KMS-11 (cell line): ENCODE results near the gene PROX2.

Source experiments
- H2AFZ ChIP-seq: fragments of 200-600 bp; sonication (generic); 2 replicates; pipeline ENCODE4 v1.6.1; 2016; ENCODE audit warnings: antibody characterized with exemption, mixed run types, low read depth
- H3K27ac ChIP-seq: fragments of 200-600 bp; sonication (generic); 2 replicates; pipeline ENCODE4 v1.6.1; 2016; ENCODE audit warnings: mild to moderate bottlenecking, mixed run types
- H3K27me3 ChIP-seq: fragments of 200-600 bp; sonication (generic); 2 replicates; pipeline ENCODE4 v1.6.1; 2017; ENCODE audit warnings: mild to moderate bottlenecking, low read depth, mixed run types, moderate library complexity; ENCODE audit not compliant: insufficient read depth
- H3K36me3 ChIP-seq: fragments of 200-600 bp; sonication (generic); 2 replicates; pipeline ENCODE4 v1.6.1; 2017; ENCODE audit warnings: mild to moderate bottlenecking, mixed run types; ENCODE audit not compliant: insufficient read depth
- H3K4me1 ChIP-seq: fragments of 200-600 bp; sonication (generic); 2 replicates; pipeline ENCODE4 v1.6.1; 2016; ENCODE audit warnings: mild to moderate bottlenecking, low read depth, mixed run types; ENCODE audit not compliant: poor library complexity, severe bottlenecking
- H3K4me2 ChIP-seq: fragments of 200-600 bp; sonication (generic); 2 replicates; pipeline ENCODE4 v1.7.0; 2016; ENCODE audit warnings: mild to moderate bottlenecking, mixed run types
- H3K4me3 ChIP-seq: fragments of 200-600 bp; sonication (generic); IDR thresholded peaks from 2 replicates; pipeline ENCODE4 v1.6.1; 2017; ENCODE audit warnings: low read depth, low read length, mixed read lengths; ENCODE audit not compliant: insufficient read depth
- H3K79me2 ChIP-seq: fragments of 200-600 bp; sonication (generic); 2 replicates; pipeline ENCODE4 v1.6.1; 2016; ENCODE audit warnings: low read depth, mixed run types; ENCODE audit not compliant: insufficient read depth
- H3K9ac ChIP-seq: fragments of 200-600 bp; sonication (generic); 2 replicates; pipeline ENCODE4 v1.6.1; 2016; ENCODE audit warnings: mild to moderate bottlenecking, mixed run types
- H4K20me1 ChIP-seq: fragments of 200-600 bp; sonication (generic); 2 replicates; pipeline ENCODE4 v1.6.1; 2016; ENCODE audit warnings: mild to moderate bottlenecking, mixed run types; ENCODE audit not compliant: insufficient read depth
- TF ChIP-seq, protein P1 (sequence below): fragments of 200-600 bp; sonication (generic); conservative IDR thresholded peaks from 2 replicates; pipeline ENCODE4 v1.6.1; 2017; ENCODE audit warnings: low read depth, mild to moderate bottlenecking, antibody characterized with exemption, low read length, moderate library complexity, mixed read lengths

PROX2 gene

DNA sequence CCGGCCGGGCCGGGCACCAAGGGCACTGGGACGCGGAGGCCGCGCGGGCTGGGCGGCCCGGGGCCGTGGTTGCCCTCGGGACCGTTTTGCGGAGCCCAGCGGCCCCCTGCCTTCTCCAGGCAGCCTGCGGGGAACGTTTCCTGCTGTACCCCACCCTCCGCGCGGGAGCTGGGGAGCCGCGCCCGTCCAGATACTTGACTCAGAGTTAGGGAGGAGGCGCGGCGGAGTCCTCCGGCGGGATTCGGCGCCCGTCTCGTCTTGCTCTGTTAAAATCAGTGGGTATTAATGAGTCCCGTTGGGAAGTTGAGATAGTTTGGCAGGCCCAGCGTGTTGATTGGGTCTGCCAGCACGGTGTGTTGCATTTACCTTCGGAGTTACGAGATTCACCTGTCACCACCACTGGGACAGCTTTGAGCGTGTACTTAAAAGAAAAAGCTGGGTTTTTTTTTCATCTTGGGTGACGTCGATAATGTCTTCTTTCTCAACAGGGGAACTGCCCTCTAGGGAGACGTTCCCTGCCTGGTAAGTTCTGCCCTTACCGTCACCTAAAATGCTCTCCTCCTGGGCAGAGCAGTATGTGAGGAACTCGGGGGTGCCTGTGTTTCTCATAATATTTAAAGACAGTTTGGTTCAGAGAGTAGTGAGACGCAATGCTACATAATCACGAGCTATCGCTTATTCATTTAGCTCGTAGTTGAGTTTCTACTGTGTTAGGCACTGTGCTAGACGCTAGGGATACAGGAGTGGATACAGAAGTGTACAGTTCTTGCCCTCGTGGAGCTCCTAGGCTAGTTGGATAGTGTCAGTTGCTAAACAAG is 6.4 kb upstream of the PROX2 start:
- Histone ChIP-seq H3K27me3 (no peaks in the 10 kb centered on the region), H3K4me3 (no peak overlapping the region), H2AFZ (peak overlapping the region; percentile 89), H3K4me1 (peaks cover 11% of the 10 kb centered on the region), H3K27ac (peak overlapping the region; percentile 49; the same call in 1 of the 2 replicates), H3K4me2 (peak overlapping the region; percentile 96), H4K20me1 (no peaks in the 10 kb centered on the region), H3K79me2 (peaks cover 39% of the 10 kb centered on the region), H3K9ac (peak overlapping the region; percentile 71), H3K36me3 (no peaks in the 10 kb centered on the region)
- TF ChIP-seq, protein P1, sequence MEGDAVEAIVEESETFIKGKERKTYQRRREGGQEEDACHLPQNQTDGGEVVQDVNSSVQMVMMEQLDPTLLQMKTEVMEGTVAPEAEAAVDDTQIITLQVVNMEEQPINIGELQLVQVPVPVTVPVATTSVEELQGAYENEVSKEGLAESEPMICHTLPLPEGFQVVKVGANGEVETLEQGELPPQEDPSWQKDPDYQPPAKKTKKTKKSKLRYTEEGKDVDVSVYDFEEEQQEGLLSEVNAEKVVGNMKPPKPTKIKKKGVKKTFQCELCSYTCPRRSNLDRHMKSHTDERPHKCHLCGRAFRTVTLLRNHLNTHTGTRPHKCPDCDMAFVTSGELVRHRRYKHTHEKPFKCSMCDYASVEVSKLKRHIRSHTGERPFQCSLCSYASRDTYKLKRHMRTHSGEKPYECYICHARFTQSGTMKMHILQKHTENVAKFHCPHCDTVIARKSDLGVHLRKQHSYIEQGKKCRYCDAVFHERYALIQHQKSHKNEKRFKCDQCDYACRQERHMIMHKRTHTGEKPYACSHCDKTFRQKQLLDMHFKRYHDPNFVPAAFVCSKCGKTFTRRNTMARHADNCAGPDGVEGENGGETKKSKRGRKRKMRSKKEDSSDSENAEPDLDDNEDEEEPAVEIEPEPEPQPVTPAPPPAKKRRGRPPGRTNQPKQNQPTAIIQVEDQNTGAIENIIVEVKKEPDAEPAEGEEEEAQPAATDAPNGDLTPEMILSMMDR, result no peak

DNA sequence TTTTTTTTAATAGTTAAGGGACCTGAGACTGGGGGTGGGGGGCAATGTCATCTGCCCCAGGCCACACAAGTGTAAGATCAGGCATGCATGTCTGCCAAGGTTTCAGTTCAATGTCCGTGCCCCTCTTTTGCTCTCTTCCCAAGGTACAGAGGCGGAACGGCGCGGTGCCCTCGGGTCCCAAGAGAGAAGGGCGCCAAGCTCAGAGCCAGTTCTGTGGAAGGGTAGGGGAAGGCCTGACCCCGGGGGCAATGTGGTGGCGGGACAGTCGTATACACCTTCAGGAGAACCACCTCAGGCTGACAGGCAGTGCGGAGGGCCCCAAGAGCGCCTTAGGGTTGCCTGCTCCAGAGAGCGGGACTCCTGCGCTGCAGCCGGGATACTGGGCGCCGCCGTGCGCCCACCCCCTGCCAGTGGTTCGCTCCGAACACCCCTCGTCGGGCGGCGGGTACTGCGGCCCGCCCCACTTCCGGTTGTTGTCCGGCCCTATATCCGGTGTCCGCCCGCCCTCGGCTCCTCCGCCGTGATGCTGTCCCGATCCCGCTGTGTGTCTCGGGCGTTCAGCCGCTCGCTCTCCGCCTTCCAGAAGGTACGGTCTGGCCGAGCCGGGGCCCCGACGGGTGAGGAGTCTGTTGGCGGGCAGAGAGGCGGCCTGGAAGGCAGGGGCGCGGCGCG is 5.6 kb upstream of the PROX2 start, which contains the start of gene DLST:
Gene DLST, plus strand, starts transcription at position 486 of the 672 bp plus-strand sequence. Its CDS starts 38 bp downstream, at position 524.
- no peaks in the 10 kb centered on the region for H4K20me1 ChIP-seq
- H3K4me1 ChIP-seq, result peaks cover 11% of the 10 kb centered on the region
- peaks cover 39% of the 10 kb centered on the region for H3K79me2 ChIP-seq
- H3K4me2 ChIP-seq, result peak within 1 kb of the TSS; percentile 96
- H3K4me3 ChIP-seq, result no peak within 1 kb of the TSS
- TF ChIP-seq, protein P1, result no peak
- peak within 1 kb of the TSS; percentile 49; the same call in 1 of the 2 replicates for H3K27ac ChIP-seq
- no peaks in the 10 kb centered on the region for H3K36me3 ChIP-seq
- H3K9ac ChIP-seq, result peak within 1 kb of the TSS; percentile 71
- H3K27me3 ChIP-seq, result no peaks in the 10 kb centered on the region
- H2AFZ ChIP-seq, result peak within 1 kb of the TSS; percentile 89

DNA sequence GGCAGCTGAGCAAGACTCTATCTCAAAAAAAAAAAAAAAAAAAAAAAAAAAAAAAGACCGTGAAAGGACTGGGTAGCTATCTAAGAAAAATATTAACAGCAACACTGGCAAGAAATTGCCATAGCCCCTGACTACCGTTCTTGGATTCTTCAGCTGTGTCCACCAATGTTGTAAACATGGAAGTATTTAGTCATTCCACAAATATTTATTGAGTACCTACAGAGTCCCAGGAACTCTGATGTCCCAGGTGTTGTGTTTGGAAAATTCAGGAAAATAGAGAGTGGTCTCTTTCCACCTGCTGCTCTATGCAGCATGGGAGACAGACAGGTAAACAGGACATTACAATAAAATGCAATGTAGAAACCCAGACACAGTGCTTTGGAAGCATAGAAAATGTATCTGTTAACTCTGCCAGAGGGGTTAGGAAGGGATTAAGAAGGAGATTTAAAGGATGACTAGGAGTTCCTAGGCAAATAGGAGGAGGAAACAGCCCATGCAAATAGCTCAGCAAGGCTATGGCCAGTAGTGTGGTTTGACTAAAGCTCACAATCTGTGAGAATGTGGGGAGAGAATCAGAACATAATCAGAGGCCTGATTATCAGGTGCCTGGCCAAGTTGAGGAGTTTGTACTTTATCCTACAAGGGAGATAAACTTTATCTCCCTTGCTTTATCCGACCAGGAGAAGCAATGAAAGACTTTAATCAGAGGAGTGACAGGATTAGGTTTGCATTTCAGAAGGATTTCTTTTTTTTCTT is 3.7 kb upstream of the PROX2 start:
- no peak overlapping the region for H3K27ac ChIP-seq
- H3K4me1 ChIP-seq, result peaks cover 11% of the 10 kb centered on the region
- H3K4me2 ChIP-seq, result no peak overlapping the region
- no peak overlapping the region for H2AFZ ChIP-seq
- TF ChIP-seq, protein P1, result no peak
- H4K20me1 ChIP-seq, result no peaks in the 10 kb centered on the region
- no peaks in the 10 kb centered on the region for H3K27me3 ChIP-seq
- no peaks in the 10 kb centered on the region for H3K36me3 ChIP-seq
- peaks cover 27% of the 10 kb centered on the region for H3K79me2 ChIP-seq
- H3K9ac ChIP-seq, result no peak overlapping the region
- no peak overlapping the region for H3K4me3 ChIP-seq

DNA sequence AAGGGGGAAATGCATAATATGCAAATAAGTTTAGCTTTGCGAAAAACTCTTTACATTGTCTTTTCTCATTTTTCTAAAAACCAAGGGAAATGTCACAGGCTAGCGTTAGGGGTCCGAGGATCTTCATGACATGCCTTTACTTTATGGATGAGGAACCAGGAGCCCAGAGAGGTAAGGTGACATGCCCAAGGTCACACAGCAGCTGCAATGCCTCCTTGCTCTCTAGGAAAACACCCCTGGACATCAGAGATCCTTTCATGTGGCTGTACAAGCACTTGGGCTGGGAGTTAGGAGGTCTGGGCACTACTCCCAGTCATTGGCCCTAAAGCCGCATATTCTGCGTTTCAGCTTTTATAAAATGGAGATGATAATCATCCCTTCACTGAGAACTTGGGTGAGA is 741 bp downstream of the PROX2 start:
- no peak overlapping the region for H3K4me3 ChIP-seq
- no peaks in the 10 kb centered on the region for H3K27me3 ChIP-seq
- no peaks in the 10 kb centered on the region for H3K36me3 ChIP-seq
- H3K79me2 ChIP-seq, result no peaks in the 10 kb centered on the region
- no peaks in the 10 kb centered on the region for H4K20me1 ChIP-seq
- no peak overlapping the region for H3K27ac ChIP-seq
- no peaks in the 10 kb centered on the region for H3K4me1 ChIP-seq
- no peak overlapping the region for H3K4me2 ChIP-seq
- no peak overlapping the region for H2AFZ ChIP-seq
- H3K9ac ChIP-seq, result no peak overlapping the region
- TF ChIP-seq, protein P1, result no peak
